ENCODE data around the gene GAS7.

Gene GAS7

GRCh38 chr17:9932491-9932890 lies 265.9 kb downstream of the GAS7 start:
- no peak for DNase-seq
- Histone ChIP-seq H3K4me3 (ENCODE audit: low read depth, low read length) (no peak overlapping the region), H3K27ac (no peak overlapping the region), H3K27me3 (replicated peaks) (no peaks in the 10 kb centered on the region), H3K36me3 (replicated peaks) (no peaks in the 10 kb centered on the region)
- in situ Hi-C loops (cut with HindIII; ENCODE audit: low pct_ligation_motif_present, low sequenced_read_pairs), result no loop called here
- TF ChIP-seq CTCF (IDR thresholded peaks at IDR 0.05; ENCODE audit: low read depth, low read length, missing control alignments), result no peak

GRCh38 chr17:9931144-9931741 lies 267.2 kb downstream of the GAS7 start:
- Histone ChIP-seq H3K27me3 (replicated peaks) (no peaks in the 10 kb centered on the region), H3K36me3 (replicated peaks) (no peaks in the 10 kb centered on the region), H3K27ac (no peak overlapping the region), H3K4me3 (ENCODE audit: low read depth, low read length) (no peak overlapping the region)
- in situ Hi-C loops (cut with HindIII; ENCODE audit: low pct_ligation_motif_present, low sequenced_read_pairs), result no loop called here
- TF ChIP-seq CTCF (IDR thresholded peaks at IDR 0.05; ENCODE audit: low read depth, low read length, missing control alignments), result no peak
- DNase-seq, result no peak

DNA sequence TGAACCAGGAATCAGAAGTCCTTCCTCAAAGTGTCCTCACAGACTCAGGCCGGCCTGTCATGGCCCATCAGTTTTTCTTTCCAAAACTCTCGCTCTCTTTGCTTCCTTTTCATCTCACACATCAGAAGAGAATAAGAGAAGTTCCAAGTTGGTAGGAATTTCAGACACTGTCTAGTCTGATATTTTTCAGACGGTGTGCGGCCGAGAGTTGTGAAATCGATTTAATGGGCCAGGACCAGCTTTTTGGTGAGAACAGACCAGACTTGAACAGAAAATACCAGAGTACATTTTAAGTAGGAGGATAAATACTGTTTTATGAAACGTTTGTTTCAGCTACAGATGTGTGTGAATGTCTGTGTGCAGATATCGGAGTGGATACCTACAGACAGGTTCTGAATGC lies 268.5 kb downstream of the GAS7 start:
- in situ Hi-C loops (cut with HindIII; ENCODE audit: low pct_ligation_motif_present, low sequenced_read_pairs), result no loop called here
- Histone ChIP-seq H3K27me3 (replicated peaks) (no peaks in the 10 kb centered on the region), H3K4me3 (ENCODE audit: low read depth, low read length) (no peak overlapping the region), H3K36me3 (replicated peaks) (no peaks in the 10 kb centered on the region), H3K27ac (no peak overlapping the region)
- no peak for TF ChIP-seq CTCF (IDR thresholded peaks at IDR 0.05; ENCODE audit: low read depth, low read length, missing control alignments)
- DNase-seq, result no peak

DNA sequence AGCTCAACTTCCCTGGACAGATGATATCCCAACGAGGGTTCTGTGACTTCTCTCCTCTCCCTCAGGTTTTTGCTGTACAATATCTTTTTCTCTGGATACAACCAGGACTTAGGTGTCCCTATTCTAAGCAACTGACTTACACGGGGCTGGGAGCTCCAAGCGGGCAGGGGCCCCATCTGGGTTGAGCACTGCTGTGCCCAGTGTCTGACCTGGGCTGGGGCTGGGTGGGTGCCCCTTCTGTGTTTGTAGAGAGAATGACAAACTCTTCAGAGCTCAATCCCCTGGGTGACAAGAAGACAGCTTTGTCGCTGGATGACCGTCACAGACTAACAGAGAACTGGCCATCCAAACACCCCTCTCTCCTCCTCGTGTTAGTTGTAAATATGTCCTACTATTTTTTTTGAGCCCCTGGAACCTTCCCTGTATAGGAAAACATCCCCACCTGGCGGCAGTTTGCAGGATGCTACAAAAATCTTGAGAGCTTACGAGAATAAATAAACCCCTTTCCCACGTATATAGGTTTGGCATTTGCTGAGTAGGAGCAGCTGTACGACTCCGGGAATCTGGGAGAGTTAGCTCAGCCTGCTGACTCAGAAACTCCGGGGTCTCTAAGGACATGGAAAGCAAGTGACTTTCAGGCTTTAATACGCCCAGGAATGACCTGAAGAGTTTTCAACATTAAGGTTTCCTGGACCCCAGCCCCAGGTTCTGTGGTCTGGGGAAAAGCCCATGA lies 269.6 kb downstream of the GAS7 start:
- Histone ChIP-seq H3K27ac (no peak overlapping the region), H3K4me3 (ENCODE audit: low read depth, low read length) (no peak overlapping the region), H3K27me3 (replicated peaks) (no peaks in the 10 kb centered on the region), H3K36me3 (replicated peaks) (no peaks in the 10 kb centered on the region)
- TF ChIP-seq CTCF (IDR thresholded peaks at IDR 0.05; ENCODE audit: low read depth, low read length, missing control alignments), result peak; percentile 56
- DNase-seq, result peak; percentile 24
- in situ Hi-C loops (cut with HindIII; ENCODE audit: low pct_ligation_motif_present, low sequenced_read_pairs), result no loop called here

GRCh38 chr17:9926150-9926804 lies 272.1 kb downstream of the GAS7 start:
- in situ Hi-C loops (cut with HindIII; ENCODE audit: low pct_ligation_motif_present, low sequenced_read_pairs), result no loop called here
- H3K27me3 ChIP-seq (replicated peaks), result no peaks in the 10 kb centered on the region
- no peak overlapping the region for H3K4me3 ChIP-seq (ENCODE audit: low read depth, low read length)
- H3K36me3 ChIP-seq (replicated peaks), result no peaks in the 10 kb centered on the region
- no peak for DNase-seq
- no peak for TF ChIP-seq CTCF (IDR thresholded peaks at IDR 0.05; ENCODE audit: low read depth, low read length, missing control alignments)
- H3K27ac ChIP-seq, result no peak overlapping the region

Measured in brain microvascular endothelial cell (primary cell).